ENCODE data around the gene HOXA3.

DNA sequence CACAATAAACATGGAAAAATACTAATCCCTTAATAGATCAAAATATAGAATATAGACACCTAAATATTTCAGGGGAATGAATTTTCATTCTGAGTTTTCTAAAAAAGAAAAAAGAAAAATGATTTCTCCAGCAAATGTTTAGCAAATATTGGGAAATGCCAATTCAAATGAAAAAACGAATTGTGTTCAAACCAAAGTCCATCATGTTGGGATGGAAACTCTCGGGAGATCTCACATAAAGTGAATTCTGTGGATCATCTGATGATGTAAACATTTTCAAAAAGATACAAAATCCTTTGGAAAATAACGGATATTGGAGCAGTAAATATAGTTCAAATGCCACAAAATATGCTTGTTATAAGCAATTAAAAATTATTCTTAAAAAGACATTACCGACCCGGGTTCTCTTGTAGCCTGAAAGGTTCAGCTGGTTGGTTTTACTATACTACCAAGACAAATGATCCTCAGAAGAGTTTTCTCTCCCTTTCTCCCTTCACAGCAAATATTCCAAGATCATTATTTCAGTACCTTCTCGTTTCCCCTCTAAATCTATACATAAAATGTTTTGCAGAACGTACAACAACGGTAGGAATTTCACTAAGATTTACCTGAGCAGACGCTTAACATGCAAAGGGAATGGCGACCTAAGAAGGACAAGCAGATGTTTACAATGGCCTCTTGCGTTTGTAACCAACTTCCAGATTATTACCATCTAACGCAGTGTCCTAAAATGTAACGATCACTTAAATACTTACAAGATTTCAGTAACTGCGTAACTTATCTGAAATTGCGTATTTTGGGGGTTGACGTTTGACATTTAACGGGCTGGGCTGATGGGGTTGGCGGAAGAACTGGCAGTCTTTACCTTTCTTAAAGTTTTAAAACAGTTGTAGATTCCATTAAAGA lies 45.0 kb upstream of the HOXA3 start:
- TF ChIP-seq, protein P1, sequence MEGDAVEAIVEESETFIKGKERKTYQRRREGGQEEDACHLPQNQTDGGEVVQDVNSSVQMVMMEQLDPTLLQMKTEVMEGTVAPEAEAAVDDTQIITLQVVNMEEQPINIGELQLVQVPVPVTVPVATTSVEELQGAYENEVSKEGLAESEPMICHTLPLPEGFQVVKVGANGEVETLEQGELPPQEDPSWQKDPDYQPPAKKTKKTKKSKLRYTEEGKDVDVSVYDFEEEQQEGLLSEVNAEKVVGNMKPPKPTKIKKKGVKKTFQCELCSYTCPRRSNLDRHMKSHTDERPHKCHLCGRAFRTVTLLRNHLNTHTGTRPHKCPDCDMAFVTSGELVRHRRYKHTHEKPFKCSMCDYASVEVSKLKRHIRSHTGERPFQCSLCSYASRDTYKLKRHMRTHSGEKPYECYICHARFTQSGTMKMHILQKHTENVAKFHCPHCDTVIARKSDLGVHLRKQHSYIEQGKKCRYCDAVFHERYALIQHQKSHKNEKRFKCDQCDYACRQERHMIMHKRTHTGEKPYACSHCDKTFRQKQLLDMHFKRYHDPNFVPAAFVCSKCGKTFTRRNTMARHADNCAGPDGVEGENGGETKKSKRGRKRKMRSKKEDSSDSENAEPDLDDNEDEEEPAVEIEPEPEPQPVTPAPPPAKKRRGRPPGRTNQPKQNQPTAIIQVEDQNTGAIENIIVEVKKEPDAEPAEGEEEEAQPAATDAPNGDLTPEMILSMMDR (IDR thresholded peaks at IDR 0.05; ENCODE audit: low read depth, low read length): no peak
- no peak for TF ChIP-seq POLR2A (IDR thresholded peaks at IDR 0.05; ENCODE audit: extremely low read depth, insufficient read length)
- TF ChIP-seq, protein P2, sequence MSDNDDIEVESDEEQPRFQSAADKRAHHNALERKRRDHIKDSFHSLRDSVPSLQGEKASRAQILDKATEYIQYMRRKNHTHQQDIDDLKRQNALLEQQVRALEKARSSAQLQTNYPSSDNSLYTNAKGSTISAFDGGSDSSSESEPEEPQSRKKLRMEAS (IDR thresholded peaks at IDR 0.05; ENCODE audit: low read depth, low read length): no peak

All from NB4 (cell line).